Neural progenitor cell (in vitro differentiated cells): Measurements from ENCODE around the gene EXOC6B.

Source experiments
- EZH2 ChIP-seq: fragments of 200-600 bp; sonication (generic); IDR thresholded peaks from 2 replicates; pipeline ENCODE4 v1.6.1; 2017; ENCODE audit warnings: antibody characterized with exemption, mild to moderate bottlenecking, moderate library complexity
- EZH2phosphoT487 ChIP-seq: fragments of 200-600 bp; sonication (generic); IDR thresholded peaks from 2 replicates; pipeline ENCODE4 v1.6.1; 2017; ENCODE audit warnings: antibody characterized with exemption
- TF ChIP-seq, protein P1 (sequence below): fragments of 200-600 bp; sonication (generic); IDR thresholded peaks from 2 replicates; pipeline ENCODE4 v1.5.1; 2017; ENCODE audit warnings: antibody characterized with exemption, mild to moderate bottlenecking

GRCh38 chr2:72144632-72145288 is 681.1 kb downstream of the EXOC6B start:
- TF ChIP-seq, protein P1, sequence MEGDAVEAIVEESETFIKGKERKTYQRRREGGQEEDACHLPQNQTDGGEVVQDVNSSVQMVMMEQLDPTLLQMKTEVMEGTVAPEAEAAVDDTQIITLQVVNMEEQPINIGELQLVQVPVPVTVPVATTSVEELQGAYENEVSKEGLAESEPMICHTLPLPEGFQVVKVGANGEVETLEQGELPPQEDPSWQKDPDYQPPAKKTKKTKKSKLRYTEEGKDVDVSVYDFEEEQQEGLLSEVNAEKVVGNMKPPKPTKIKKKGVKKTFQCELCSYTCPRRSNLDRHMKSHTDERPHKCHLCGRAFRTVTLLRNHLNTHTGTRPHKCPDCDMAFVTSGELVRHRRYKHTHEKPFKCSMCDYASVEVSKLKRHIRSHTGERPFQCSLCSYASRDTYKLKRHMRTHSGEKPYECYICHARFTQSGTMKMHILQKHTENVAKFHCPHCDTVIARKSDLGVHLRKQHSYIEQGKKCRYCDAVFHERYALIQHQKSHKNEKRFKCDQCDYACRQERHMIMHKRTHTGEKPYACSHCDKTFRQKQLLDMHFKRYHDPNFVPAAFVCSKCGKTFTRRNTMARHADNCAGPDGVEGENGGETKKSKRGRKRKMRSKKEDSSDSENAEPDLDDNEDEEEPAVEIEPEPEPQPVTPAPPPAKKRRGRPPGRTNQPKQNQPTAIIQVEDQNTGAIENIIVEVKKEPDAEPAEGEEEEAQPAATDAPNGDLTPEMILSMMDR = no peak
- TF ChIP-seq EZH2 (peak; percentile 25), EZH2phosphoT487 (peak; percentile 66)
